Suprapubic skin (tissue), 4 donors: Measurements from ENCODE around the gene SLC39A13. TPM values are rescaled to one million over a fixed set of nuclear protein-coding genes. Genes with fewer than 3 reads are reported as not detected.

ENCODE experiments used
- DNase-seq, 2 donors: peaks; one replicate each; pipeline ENCODE4 v3.0.0-alpha.2; 2019; ENCODE audit warnings: low spot score in 2 of 2
- H3K27ac ChIP-seq: fragments of 200-600 bp; sonication (generic); one replicate; pipeline ENCODE4 v1.5.1; 2019
- H3K27me3 ChIP-seq: fragments of 200-600 bp; sonication (generic); one replicate; pipeline ENCODE4 v1.5.1; 2019
- H3K36me3 ChIP-seq: fragments of 200-600 bp; sonication (generic); one replicate; pipeline ENCODE4 v1.5.1; 2019
- H3K4me1 ChIP-seq: fragments of 200-600 bp; sonication (generic); one replicate; pipeline ENCODE4 v1.5.1; 2019
- H3K4me3 ChIP-seq: fragments of 200-600 bp; sonication (generic); one replicate; pipeline ENCODE4 v1.5.1; 2019; ENCODE audit warnings: mild to moderate bottlenecking
- H3K9me3 ChIP-seq: fragments of 200-600 bp; sonication (generic); one replicate; pipeline ENCODE4 v1.5.1; 2019
- CTCF ChIP-seq, 2 donors: fragments of 200-600 bp in 1 of 2; fragments of 450-650 bp in 1 of 2; sonication (generic) in 1 of 2; IDR thresholded peaks; one replicate each; pipeline ENCODE4 v1.5.1; 2016 to 2019; ENCODE audit warnings: antibody characterized with exemption in 2 of 2, mild to moderate bottlenecking in 1 of 2, moderate library complexity in 1 of 2
- EP300 ChIP-seq: sonication (generic); formaldehyde crosslinking; IDR thresholded peaks from one replicate; pipeline ENCODE4 v1.6.1; 2017; ENCODE audit warnings: antibody characterized with exemption
- POLR2A ChIP-seq, 2 donors: fragments of 450-650 bp; IDR thresholded peaks; one replicate each; pipeline ENCODE4 v1.6.1; 2017; ENCODE audit warnings: antibody characterized with exemption in 2 of 2, mild to moderate bottlenecking in 2 of 2, moderate library complexity in 2 of 2
- POLR2AphosphoS5 ChIP-seq, 3 donors: sonication (generic); formaldehyde crosslinking; IDR thresholded peaks; one replicate each; pipeline ENCODE4 v1.6.1; 2017; ENCODE audit warnings: antibody characterized with exemption in 3 of 3
- WGBS: methylation state at CpG from one replicate; pipeline ENCODE4 v1.1.5; 2018; 5-methylcytosine and 5-hydroxymethylcytosine counted together
- total RNA-seq, 4 donors: library from RNA; depleted of rRNA; stranded (reverse); fragments of >200 nt; gene quantifications; one replicate each; pipeline ENCODE4 v1.1.0, GENCODE V29; 2016

Gene SLC39A13
- total RNA-seq, 4 donors from 2014 or later, result 45.5 to 53.8 (median 52.3) TPM

DNA sequence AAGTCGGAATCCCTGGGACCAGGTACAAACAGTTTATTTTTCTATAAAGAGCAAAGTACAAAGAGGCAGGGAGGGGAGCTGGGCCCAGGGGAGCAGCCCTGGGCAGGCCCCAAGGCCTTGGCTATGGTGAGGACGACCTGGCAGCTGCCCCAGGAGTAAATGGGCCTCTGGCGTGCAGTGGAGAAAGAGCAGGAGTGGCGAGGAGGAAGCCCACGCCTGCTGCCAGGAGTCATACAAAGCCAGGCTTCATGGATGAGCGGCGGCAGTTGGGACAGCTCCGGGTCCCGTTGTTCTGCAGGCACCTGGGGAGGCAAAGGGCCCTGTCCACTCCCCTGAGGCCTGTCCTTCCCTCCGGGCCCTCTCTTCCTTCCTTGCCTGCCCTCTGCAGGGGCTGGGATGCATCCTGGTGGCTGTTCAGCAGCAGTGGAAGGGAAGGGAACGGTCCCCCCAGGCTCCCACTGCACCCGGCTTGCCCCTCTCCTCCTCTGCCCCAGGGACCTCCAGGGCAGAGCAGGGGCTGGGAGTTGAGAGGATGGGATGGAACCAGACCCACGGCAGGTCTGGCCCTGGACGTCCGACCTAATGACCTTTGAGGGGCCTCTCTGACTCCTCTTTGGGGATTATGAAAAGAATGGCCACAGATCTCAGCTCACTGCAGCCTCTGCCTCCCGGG is 29.5 kb downstream of the SLC39A13 start:
- no peak overlapping the region for H3K4me3 ChIP-seq
- no peak overlapping the region for H3K27ac ChIP-seq
- H3K36me3 ChIP-seq, result no peaks in the 10 kb centered on the region
- H3K27me3 ChIP-seq, result no peaks in the 10 kb centered on the region
- no peak for DNase-seq
- H3K9me3 ChIP-seq, result no peaks in the 10 kb centered on the region
- WGBS, result 68% methylated on average over 10 of the region's 16 CpGs
- peaks cover 3% of the 10 kb centered on the region for H3K4me1 ChIP-seq
- TF ChIP-seq POLR2AphosphoS5 (IDR thresholded peaks at IDR 0.05) (no peak), CTCF (IDR thresholded peaks at IDR 0.05) (no peak), EP300 (no peak), POLR2A (IDR thresholded peaks at IDR 0.05) (no peak)

GRCh38 chr11:47438721-47439120 is 30.3 kb downstream of the SLC39A13 start:
- no peak for DNase-seq
- H3K9me3 ChIP-seq, result no peaks in the 10 kb centered on the region
- TF ChIP-seq POLR2A (IDR thresholded peaks at IDR 0.05) (no peak), POLR2AphosphoS5 (IDR thresholded peaks at IDR 0.05) (no peak), EP300 (no peak), CTCF (IDR thresholded peaks at IDR 0.05) (no peak)
- H3K36me3 ChIP-seq, result no peaks in the 10 kb centered on the region
- H3K4me3 ChIP-seq, result no peak overlapping the region
- 92% methylated on average over 14 of the region's 18 CpGs for WGBS
- no peaks in the 10 kb centered on the region for H3K27me3 ChIP-seq
- no peak overlapping the region for H3K27ac ChIP-seq
- H3K4me1 ChIP-seq, result peaks cover 3% of the 10 kb centered on the region

DNA sequence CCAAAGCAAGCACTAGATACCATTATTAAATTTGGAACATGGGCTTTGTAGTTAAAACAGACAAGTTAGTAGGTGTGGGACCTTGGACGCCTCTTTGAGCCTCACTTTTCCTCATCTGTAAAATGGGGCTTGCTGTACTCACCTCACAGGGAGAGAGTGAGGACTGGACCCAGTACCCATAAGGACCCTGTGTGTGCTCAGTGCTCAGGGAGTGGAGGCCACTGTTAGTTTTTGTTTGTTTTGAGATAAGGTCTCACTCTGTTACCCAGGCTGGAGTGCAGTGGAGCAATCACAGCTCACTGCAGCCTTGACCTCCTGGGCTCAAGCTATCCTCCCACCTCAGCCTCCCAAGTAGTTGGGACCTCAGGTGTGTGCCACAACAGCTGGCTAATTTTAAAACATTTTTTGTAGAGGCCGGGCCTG is 31.7 kb downstream of the SLC39A13 start:
- no peak for TF ChIP-seq EP300
- TF ChIP-seq CTCF (IDR thresholded peaks at IDR 0.05), result no peak
- no peak for TF ChIP-seq POLR2A (IDR thresholded peaks at IDR 0.05)
- TF ChIP-seq POLR2AphosphoS5 (IDR thresholded peaks at IDR 0.05), result no peak
- Histone ChIP-seq H3K9me3 (no peaks in the 10 kb centered on the region), H3K27ac (no peak overlapping the region), H3K4me3 (no peak overlapping the region), H3K4me1 (no peaks in the 10 kb centered on the region), H3K27me3 (no peaks in the 10 kb centered on the region), H3K36me3 (no peaks in the 10 kb centered on the region)
- DNase-seq, result no peak
- 50% methylated on average over 2 of the region's 2 CpGs for WGBS

- no peak for DNase-seq
- Histone ChIP-seq H3K27me3 (no peaks in the 10 kb centered on the region), H3K9me3 (no peaks in the 10 kb centered on the region), H3K36me3 (no peaks in the 10 kb centered on the region), H3K4me1 (no peaks in the 10 kb centered on the region), H3K4me3 (no peak overlapping the region), H3K27ac (no peak overlapping the region)
- WGBS, result 65% methylated on average over 2 of the region's 12 CpGs
- TF ChIP-seq EP300, result no peak
- no peak for TF ChIP-seq CTCF (IDR thresholded peaks at IDR 0.05)
- TF ChIP-seq POLR2AphosphoS5 (IDR thresholded peaks at IDR 0.05), result no peak
- TF ChIP-seq POLR2A (IDR thresholded peaks at IDR 0.05), result no peak
Observed at GRCh38 chr11:47441421-47441820, 33.0 kb downstream of the SLC39A13 start.

DNA sequence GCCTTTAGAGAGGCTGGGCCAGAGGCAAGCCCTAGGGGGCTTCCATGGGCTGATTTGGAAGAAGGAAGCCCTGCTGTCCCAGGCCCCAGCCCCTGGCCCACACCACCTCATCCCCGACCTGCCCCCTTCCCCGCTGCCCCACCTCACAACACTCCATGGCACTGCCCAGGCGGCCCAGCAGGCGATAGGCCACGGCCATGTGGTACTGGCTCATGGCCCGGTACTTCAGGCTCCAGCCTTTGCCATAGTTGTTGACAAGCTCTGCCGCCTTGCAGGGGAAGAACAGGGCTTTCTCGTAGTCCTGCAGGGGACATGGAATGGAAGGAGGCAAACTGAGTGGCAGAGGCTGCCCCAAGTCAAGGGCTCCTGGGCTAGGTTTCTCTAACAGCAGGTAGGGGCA is 34.1 kb downstream of the SLC39A13 start:
- H3K36me3 ChIP-seq, result no peaks in the 10 kb centered on the region
- TF ChIP-seq POLR2A (IDR thresholded peaks at IDR 0.05) (no peak), POLR2AphosphoS5 (IDR thresholded peaks at IDR 0.05) (no peak), CTCF (IDR thresholded peaks at IDR 0.05) (no peak), EP300 (no peak)
- H3K9me3 ChIP-seq, result no peaks in the 10 kb centered on the region
- WGBS, result 80% methylated on average over 2 of the region's 8 CpGs
- DNase-seq, result no peak
- no peak overlapping the region for H3K4me3 ChIP-seq
- H3K4me1 ChIP-seq, result no peaks in the 10 kb centered on the region
- no peak overlapping the region for H3K27ac ChIP-seq
- no peaks in the 10 kb centered on the region for H3K27me3 ChIP-seq
